Measurements from ENCODE around the gene CCL17.
"Not testable (repeated sequence)": the region's sequence is repeated elsewhere in the genome, so short reads cannot be mapped to it uniquely, and the experiment has no call there.

Gene CCL17

DNA sequence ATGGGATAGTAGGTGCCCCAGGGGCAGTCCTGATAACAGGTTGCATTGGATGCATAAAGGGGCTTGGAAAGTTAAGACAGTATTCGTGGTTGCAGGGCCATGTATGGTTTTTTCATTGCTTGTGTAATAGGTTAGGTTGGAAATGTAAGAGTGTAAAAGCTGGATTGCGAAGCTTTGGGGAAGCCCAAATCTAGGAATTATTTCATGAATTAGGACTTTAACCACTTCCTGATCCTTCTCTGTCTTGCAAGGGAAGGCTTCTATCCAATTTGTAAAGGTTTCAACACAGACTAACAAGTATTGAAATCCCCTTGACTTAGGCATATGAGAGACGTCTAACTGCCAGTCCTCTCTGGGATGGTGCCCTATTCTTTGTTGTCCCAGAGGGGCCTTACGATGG is 7.8 kb upstream of the CCL17 start:
- DNase-seq = peak in 1 of 2 donors; percentile 25

DNA sequence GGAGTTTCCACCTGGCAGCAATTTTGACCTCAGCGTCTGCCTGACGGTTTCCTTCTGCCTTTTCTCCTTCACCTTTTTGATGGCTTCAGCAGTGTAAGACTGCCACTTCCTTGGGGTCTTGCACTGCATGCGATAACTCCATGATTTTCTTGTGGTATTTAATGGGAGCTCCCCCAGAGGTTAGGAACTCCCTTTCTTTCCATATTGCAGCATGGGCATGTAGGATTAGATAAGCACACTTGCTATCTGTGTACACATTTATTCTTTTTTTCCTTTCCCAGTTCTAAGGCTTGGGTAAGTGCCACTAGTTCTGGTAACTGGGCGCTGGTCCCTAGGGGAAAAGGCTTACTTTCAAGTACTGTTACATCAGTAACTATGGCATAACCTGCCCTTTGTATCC is 7.1 kb upstream of the CCL17 start:
- not testable (repeated sequence) for DNase-seq

DNA sequence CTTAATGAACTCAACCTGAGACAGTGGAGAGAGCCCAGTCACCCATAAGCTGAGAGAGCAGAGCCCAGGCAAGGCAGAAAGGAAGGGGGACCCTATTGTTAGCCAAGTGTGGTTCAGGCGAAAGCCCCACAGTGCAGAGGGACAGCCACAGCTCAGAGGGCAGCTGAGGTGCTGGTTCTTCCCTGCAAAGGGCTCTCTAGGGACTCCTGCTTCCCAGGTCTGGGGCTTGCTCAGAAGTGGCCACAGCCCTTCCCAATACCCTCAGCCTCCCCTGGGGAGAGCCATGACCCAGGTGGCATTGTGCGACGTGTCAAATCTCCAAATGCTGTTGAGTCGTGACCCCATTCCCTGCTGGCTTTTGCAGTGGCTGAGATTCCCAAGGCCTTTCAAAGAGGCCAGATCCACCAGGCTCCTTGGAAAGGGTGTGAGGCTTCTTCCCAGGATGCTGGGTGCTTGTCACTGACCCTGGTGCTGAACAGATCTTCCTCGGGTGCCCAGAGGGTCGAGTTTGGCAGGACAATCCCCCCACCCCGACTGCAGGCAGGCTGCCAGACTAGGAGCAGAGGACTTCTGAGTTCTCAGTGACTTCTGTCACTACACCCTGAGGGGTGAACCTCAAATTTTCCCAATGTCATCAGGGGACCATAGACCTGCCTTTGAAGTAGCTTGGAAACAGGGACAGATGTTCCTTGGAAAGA is 2.5 kb upstream of the CCL17 start:
- DNase-seq = no peak

DNA sequence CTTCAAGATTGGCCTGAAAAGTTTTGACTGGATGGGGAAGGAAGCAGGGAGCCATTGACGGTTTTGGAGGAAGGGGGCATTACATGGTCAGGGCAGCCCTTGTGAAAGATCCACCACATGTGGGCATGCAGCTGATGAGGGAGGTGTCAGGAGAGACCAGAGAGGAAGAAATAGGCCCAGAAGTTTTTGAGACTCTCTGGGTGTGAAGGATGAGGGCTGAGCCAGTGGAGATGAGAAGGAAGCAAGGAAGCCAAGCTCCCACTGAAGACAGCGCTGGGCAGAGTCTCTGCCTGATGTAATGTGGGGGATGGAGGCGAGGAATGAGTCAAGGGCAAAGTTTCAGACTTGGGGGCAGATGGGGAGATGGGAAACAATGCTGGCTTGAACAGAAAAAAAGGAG is 530 bp downstream of the CCL17 start:
- peak; percentile 64 to 73 for DNase-seq

DNA sequence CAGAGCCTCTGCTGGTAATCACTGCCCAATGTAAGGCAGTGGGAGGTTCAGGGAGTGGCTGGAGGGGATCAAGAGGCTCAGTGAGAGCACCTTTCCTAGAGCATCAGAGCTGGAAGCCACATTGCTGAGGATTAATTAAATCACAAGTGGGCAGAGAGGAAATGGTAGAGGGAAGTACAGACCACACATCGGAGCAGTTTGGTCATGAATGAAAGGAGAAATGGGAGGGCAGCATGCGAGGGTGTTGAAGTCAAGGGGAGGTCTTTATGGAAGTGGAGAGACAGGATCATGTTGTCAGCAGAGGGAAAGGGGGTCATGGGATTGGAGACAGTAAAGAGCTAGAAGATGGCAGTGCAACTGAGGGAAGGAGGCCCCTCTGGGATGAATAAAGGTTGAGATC is 2.3 kb downstream of the CCL17 start:
- peak; percentile 76 to 80 for DNase-seq

DNA sequence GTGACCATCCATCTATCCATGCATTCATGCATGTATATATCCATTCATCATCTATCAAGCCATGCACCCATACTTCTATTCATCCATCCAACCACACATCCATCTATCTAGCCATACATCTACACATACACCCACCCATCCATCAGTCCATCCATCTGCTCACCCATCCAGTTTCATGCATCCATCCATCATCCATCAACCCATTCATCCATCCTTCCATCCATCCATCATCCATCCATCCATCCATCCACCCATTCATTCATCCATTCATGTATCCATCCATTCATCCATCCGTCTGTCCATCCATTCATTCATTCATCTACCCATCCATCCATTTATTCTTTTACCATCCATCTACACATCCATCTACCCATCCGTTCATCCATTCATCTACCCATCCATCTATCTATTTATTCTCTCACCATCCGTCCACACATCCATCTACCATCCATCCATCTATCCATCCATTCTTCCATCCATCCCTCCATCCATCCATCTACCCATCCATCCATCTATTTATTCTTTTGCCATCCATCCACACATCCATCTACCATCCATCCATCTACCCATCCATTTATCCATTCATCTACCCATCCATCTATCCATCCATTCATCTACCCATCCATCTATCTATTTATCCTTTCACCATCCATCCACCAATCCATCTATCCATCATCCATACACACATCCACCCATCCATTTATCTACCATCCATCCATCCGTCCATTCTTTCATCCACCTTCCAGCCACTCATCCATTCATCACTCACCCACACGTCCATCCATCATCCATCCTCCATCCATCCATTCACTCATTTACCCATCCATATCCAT is 3.2 kb downstream of the CCL17 start:
- no peak for DNase-seq

DNA sequence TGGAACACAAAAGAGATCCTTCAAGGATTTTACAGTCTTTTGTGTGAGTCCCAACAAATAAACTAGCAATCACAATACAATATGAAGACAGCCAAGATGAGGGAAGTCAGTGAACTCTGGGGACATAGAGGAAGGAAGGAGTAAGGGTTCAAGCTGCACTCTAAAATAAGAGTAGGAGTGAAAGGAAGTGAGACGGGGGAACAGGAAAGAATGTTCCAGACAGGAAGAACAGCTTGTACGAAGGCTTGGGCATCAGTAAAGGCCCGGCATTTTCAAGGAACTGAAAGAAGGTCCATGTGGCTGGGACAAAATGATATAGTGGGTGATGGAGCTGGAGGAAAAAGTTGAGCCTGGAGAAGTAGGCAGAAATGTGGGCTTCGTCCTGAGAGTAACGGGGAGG is 4.5 kb downstream of the CCL17 start:
- peak; percentile 32 to 61 for DNase-seq

DNA sequence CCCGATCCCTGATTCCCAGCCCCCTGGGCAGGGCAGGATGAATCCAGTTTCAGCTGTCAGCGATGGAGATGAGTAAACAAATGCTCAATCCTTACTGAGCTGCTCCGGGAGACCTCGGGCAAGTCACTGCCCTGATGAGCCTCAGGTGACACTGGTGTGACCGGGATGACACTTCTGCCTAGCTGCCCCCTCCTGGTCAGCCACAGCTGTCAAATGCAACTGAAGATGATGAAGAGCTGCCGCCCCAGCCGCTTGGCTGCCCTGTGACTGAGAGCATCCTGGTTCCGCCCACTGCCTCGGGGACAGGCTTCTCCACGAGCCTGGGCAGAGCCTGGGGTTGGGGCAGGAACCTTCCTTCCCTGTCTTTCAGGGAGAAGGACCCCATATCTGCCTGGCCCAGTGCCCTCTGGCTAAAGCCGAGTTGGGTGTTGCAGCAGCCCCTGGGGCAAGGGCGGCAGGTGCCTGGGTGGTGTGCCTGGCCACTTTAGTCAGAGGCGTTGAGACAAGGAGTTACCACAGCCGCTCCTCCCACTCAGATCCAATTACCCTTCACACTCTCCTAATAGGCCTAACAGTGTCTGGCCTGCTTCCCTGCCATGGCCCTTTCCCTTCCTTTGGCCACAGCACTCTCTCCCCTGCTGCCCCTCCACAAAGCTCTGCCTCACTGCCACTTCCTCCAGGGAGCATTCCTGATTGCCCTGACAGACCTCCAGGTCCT is 5.5 kb downstream of the CCL17 start:
- DNase-seq = peak; percentile 54 to 86

DNA sequence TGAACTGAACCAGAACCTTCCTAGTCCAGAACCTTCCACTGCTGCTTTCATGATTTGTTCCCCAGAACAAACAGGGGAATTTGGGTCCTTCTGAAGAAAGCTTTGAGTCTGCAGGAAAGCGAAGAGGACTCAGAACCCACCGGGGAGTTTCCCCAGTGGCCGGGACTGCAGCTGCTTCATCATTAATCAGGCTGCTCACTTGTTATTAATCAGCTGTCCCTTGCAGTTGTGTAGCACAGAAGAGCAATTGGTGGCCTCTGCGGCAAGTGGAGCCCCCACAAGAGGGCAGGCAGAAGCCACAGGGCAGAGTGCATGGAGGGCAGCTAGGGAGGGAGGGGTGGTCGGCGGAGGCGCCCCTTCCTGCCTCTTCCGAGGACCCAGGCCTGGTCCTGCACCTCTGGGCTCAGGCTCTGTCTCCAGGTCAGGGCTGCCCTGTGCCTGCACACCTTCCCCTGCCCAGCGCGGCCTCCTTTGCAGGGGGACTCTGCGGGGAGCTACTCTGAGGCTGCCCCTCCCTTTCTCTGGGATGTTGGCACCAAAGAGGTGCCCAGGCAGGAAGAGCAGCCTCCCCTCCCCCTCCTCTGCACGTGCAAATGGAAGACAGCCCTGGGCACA is 6.9 kb downstream of the CCL17 start:
- DNase-seq = no peak

DNA sequence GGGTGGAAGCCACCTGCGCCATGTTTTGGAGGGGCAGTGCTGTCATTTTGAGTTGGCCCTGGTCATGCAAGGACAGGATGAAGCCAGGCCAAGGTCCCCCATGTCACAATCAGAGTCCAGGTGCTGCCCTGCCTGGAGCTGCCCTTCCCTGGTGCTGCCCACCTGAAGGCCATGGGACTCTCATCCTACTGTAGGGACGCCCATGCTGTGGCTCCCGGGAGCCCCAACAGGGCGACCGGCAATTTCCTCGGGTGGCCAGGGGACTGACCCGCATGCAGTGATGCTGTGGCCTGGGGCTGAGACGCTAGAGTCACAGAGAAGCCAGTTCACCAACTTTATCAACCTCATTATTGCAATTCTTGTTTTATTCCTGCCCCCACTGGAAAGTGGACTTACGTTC is 8.0 kb downstream of the CCL17 start:
- DNase-seq = no peak

DNA sequence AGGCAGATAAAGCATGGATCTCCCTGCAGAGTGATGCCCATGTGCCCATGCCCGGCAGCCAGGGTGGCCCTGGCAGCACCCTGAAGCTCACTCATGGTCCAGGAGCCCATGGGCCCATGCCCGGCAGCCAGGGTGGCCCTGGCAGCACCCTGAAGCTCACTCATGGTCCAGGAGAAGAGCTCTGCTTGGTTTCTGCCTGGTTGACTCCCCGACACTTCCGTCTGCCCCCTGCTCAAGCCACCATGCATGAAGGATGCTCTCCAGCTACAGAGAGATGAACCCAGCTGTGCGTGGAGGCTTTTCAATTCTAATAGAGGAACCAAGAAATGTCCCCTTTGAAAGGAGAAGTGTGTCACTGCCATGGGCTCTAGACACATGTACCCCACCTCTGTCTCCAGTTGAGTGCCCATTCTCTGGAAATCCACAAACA is 8.7 kb downstream of the CCL17 start:
- DNase-seq = peak; percentile 29 to 46

DNA sequence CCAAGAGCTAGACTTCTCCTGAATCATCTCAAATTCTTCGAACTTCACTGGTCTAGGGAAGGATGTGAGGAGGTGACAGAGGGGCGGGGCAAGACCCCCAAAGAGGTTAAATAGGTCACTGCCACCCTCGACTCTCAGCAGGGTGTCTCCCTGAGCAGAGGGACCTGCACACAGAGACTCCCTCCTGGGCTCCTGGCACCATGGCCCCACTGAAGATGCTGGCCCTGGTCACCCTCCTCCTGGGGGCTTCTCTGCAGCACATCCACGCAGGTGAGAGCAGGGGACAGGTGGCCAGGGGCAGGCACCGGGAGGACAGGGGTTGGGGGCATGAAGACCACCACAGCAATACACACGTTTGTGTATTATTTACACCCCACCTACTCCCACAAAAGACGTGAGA is 9.2 kb downstream of the CCL17 start:
- DNase-seq = no peak

DNA sequence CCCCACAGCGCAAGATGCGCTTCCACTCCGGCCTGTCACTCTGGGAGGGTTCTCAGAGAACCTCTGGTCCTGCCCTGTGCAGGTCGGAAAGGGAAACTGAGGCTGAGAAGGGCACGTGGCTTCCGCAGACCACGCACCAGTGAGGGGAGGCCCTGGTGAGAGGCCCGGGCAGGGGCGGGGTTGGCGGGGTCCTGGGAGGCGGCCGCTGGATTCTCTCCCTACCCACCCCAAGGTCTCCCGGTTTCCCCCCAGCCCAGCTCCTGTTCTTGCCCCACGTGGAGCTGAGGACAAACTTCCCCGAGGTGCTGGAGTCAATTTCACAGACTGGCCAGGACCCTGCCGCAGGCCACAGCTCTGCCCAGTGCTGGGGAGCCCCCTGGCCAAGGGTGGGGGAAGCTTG is 11.5 kb downstream of the CCL17 start:
- DNase-seq = no peak

DNA sequence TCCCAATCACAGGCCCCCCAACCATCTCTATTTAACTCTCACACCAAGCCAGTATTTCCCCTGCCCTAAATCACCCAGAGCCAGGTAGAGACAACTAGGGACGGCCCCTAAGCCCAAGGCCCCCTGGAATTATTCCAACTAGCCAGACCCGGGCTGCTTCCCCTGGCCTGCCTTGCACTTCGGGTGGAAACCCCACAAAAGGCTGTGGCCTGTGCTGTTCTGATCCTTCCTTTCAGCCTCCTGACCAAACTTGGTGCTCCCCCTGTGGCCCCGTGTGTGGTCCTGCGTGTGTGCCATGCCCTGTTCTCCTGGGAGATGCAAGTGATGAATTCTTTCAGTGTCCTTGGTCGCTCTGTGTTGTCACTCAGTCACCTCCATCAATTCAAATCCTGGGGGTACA is 14.9 kb downstream of the CCL17 start:
- no peak for DNase-seq

DNA sequence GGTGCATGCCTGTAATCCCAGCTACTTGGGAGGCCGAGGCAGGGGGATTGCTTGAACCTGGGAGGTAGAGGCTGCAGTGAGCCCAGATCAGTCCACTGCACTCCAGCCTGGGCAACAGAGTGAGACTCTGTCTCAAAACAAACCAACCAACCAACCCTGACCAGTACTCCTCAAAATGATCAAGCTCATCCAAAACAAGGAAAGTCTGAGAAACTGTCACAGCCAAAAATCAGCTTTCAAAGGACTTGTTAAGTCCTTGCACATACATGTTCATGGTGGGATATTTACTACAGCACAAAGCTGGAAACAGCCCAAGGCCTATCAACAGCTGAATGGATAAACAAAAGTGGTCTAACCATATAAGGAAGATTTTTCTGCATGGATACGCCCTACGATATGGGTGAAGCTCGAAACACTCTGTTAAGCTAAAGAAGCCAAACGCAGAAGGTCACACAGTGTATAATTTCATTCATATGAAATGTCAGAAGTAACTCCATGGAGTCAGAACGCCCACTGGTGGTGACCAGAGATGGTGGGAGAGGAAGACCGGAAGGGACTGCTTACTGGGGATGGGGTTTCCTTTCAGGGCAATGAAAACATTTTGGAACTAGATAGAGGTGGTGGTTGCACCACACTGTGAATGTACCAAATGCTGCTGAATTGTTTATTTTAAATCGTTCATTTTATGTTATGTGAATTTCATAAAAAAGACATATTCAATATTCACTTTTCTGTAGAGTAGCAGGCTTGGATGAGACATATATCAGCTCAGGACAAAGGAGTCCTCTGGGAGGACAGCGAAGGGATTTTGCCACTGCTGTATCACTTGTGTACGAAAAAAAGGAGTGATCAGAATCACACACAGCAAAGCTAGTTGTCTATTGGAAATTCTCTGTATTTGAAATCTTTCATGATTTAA is 17.7 kb downstream of the CCL17 start:
- peak; percentile 47 to 53 for DNase-seq

DNA sequence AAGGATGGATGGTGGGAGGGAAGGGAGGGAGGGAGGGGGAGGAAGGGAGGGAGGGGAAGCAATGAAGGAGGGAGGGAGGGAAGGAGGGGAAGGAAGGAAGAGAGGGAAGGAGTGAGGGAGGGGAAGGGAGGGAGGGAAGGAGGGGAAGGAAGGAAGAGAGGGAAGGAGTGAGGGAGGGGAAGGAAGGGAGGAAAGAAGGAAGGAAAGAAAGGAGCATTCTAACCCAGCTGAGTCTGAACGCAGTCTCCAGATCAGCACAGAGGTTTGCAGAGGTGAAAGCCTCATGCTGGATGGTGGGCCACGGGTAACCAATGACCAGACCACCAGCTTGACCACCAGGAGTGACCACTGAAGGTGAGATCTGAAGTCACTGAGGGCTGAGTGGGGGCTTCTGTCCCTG is 18.6 kb downstream of the CCL17 start:
- no peak for DNase-seq

DNA sequence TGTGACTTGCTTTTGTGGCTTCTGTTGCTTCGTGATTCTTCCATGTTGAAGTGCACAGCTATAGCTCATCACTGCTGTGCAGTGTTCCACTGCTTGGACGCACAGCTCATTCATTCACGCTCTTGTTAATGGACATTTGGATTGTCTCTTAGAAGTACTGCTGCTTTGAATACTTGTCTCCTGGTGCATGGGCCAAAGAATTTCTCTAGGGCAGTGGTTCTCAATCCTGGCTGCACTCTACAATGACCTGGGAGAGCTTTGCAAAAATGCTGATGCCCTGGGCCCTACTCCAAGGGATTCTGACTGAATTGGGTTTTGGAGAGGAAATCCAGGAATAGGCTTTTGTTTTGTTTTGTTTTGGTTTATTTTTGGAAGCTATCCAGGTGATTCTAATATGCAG is 20.0 kb downstream of the CCL17 start:
- DNase-seq = no peak

DNA sequence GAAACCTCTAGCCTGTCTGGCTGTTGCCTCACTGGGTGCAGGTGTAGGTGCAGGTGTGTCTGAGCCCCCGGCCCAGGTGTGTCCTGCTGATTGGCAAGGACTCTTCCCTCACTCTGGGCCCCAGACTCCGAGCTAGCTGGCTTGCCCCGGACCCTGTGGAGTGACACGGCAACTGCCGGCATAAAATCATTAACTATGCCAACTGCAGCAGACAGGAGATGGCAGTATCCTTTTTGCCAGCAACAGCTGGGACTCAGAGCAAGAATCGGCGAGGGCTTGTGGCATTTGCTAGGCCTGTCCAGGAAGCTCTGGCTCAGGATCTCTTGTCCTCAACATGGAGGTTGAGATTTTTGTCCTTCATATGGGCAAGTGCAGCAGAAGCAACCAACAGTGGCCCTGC is 21.8 kb downstream of the CCL17 start:
- DNase-seq = no peak

DNA sequence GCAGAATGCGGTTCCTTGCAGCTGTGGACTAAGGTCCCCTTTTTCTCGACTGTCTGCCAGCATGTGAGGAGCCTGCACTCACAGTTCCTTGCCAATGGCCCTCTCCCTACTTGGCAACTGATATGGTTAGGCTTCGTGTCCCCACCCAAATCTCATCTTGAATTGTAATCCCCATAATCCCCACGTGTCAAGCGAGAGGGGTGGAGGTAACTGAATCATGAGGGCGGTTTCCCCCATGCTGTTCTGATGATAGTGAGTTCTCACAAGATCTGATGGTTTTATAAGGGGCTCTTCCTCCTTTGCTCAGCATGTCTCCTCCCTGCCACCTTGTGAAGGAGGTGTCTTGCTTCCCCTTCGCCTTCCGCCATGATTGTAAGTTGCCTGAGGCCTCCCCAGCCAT is 22.7 kb downstream of the CCL17 start:
- no peak for DNase-seq

DNA sequence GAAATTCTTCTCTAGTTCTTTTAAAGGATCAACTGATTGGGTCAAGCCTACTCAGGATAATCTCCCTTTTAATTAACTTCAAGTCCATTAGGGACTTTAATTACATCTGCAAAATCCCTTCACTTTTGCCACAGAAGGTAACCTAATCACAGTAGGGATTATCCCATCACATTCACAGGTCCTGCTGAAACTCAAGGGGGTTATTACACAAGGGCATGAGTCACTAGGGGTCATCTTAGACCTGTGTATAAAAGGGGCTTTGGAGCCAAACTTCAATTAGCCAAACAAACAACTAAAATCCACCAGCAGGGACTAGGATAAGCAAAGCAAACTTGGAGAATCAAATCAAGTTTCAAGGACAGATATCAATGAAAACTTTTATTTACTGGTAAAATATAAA is 23.3 kb downstream of the CCL17 start:
- no peak for DNase-seq

DNA sequence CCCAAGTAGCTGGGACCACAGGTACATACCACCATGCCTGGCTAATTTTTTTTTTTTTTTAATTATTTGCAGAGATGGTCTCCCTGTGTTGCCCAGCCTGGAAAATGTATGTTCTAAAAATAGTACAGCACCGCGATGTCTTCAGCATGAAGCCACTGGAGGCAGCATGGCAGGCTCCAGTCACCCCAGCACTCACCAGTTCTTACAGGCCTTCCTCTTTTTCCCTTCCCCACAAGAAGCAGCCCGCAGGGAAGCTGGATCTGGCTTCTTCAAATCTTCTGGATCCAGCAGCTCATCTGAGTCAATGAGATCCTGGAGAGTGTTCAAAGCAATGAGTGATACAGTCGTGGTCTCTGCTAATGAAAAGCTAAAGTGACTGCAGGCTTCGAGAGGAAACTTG is 26.4 kb downstream of the CCL17 start:
- DNase-seq = peak; percentile 30 to 56

DNA sequence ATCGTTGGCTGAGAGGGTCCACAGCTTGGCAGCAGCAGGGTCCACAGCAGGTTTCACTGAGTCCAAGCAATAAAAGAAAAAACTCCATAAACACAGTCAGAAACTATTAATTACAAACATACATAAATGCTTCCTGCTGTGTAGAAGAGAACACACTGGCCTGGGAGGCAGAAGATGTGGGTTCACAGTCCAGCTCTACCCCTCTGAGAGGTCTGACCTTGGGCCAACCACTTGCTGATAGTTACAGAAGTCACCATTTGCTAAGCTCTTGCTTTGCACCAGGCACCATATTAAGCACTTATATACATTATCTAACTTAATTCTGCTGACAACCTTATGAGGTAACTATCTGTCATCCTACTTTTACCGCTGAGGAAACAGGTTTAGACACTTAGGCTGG is 27.9 kb downstream of the CCL17 start:
- no peak for DNase-seq

Data from inflammatory macrophage (primary cell).